CD4-positive, alpha-beta memory T cell (primary cell): ENCODE measurements around the gene IL10. TPM values are rescaled to one million over a fixed set of nuclear protein-coding genes. Genes with fewer than 3 reads are reported as not detected.
A peak's percentile ranks its signal among the peaks of the same experiment; 100 is the strongest.

ENCODE experiments used
- CTCF ChIA-PET: fragments of 350-600 bp; sonication (Branson Sonifier 250); formaldehyde crosslinking; loops from one replicate; lab custom pipeline; 2021; ENCODE audit warnings: inconsistent platforms; ENCODE audit not compliant: partially characterized antibody; lab: Charles Lee
- POLR2A ChIA-PET: fragments of 350-600 bp; sonication (Branson Sonifier 250); formaldehyde crosslinking; loops from one replicate; lab custom pipeline; 2021; ENCODE audit not compliant: partially characterized antibody; lab: Charles Lee
- DNase-seq, 5 donors: peaks; one replicate each; pipeline versions ENCODE4 v3.0.0 to v3.0.0-alpha.2; 2020 to 2022; ENCODE audit warnings: mixed read lengths in 1 of 5
- H3K27ac ChIP-seq: one replicate; pipeline ENCODE4 v1.7.0; 2013; ENCODE audit warnings: low read depth, low read length
- H3K27me3 ChIP-seq: 2 replicates; pipeline ENCODE4 v1.7.0; 2013; ENCODE audit warnings: mild to moderate bottlenecking, low read length, moderate library complexity; ENCODE audit not compliant: insufficient read depth
- H3K36me3 ChIP-seq: 2 replicates; pipeline ENCODE4 v1.7.0; 2013; ENCODE audit warnings: mild to moderate bottlenecking, low read length, moderate library complexity; ENCODE audit not compliant: insufficient read depth
- H3K4me1 ChIP-seq: 2 replicates; pipeline ENCODE4 v1.7.0; 2013; ENCODE audit warnings: mild to moderate bottlenecking, low read length, moderate library complexity; ENCODE audit not compliant: insufficient read depth
- H3K4me3 ChIP-seq, 2 donors: one replicate each; pipeline ENCODE4 v1.7.0; 2013; ENCODE audit warnings: low read length in 2 of 2, mild to moderate bottlenecking in 1 of 2
- H3K9me3 ChIP-seq, 2 donors: one replicate each; pipeline ENCODE4 v1.7.0; 2013; ENCODE audit warnings: low read length in 2 of 2, control low read depth in 1 of 2; ENCODE audit not compliant: control insufficient read depth in 1 of 2
- H3K27ac Mint-ChIP-seq, 7 donors: one replicate each; pipeline ENCODE4 v1.8.0; 2020 to 2021; ENCODE audit warnings: mixed read lengths in 7 of 7, mild to moderate bottlenecking in 6 of 7, inconsistent platforms in 3 of 7, moderate library complexity in 3 of 7
- H3K27me3 Mint-ChIP-seq, 2 donors: one replicate each; pipeline ENCODE4 v1.8.0; 2020 to 2021; ENCODE audit warnings: mixed read lengths in 2 of 2
- H3K36me3 Mint-ChIP-seq, 2 donors: one replicate each; pipeline ENCODE4 v1.8.0; 2020 to 2021; ENCODE audit warnings: mixed read lengths in 2 of 2, inconsistent platforms in 1 of 2, mild to moderate bottlenecking in 1 of 2
- H3K4me1 Mint-ChIP-seq, 4 donors: one replicate each; pipeline ENCODE4 v1.8.0; 2020 to 2021; ENCODE audit warnings: mixed read lengths in 4 of 4, mild to moderate bottlenecking in 1 of 4
- H3K4me3 Mint-ChIP-seq, 8 donors: one replicate each; pipeline ENCODE4 v1.8.0; 2020 to 2021; ENCODE audit warnings: mixed read lengths in 8 of 8, mild to moderate bottlenecking in 7 of 8, moderate library complexity in 6 of 8, inconsistent platforms in 3 of 8
- H3K9me3 Mint-ChIP-seq, 8 donors: one replicate each; pipeline ENCODE4 v1.8.0; 2020 to 2021; ENCODE audit warnings: mixed read lengths in 8 of 8, mild to moderate bottlenecking in 5 of 8, inconsistent platforms in 3 of 8, moderate library complexity in 1 of 8
- intact Hi-C: fragments of 100-400 bp; cut with micrococcal nuclease; formaldehyde crosslinking; loops from one replicate; pipeline ENCODE4 v1.15.1; 2023
- polyA plus RNA-seq, 2 donors: library from polyadenylated mRNA; unstranded; fragments of 300-500 nt; fragmentation: Illumina TruSeq; gene quantifications; one replicate each; pipeline ENCODE4 v1.2.3, GENCODE V29; 2021
- total RNA-seq, 2 experiments: library from RNA; stranded (reverse); gene quantifications; one replicate each; pipeline ENCODE4 v1.2.3, GENCODE V29; 2021

Gene IL10
- total and polyA plus RNA-seq, 4 experiments from 2014 or later: 0.11 to 0.34 (median 0.30) TPM

- CTCF ChIA-PET: interaction anchor here (0.8 to 9.1 kb wide), 19 partner anchors 12 to 243 kb away, joined by 3 to 351 read pairs (median 6); partner anchors contain the start of genes IL10 and IL20
- no peaks in the 10 kb centered on the region for H3K27me3 ChIP-seq
- Mint-ChIP-seq H3K9me3 (no peaks in the 10 kb centered on the region), H3K36me3 (peaks cover 6 to 12% of the 10 kb centered on the region in 2 donors), H3K27ac (peak overlapping the region; percentile 92 to 97 (median 94)), H3K4me3 (peak overlapping the region in 5 of 8 donors; percentile 25 to 77 (median 46)), H3K27me3 (no peaks in the 10 kb centered on the region), H3K4me1 (peaks cover 51 to 89% (median 70%) of the 10 kb centered on the region in 4 donors)
- POLR2A ChIA-PET: interaction anchor here (0.8 to 6.9 kb wide), 8 partner anchors 14 to 187 kb away, joined by 3 to 158 read pairs (median 8); partner anchors contain the start of genes IL10 and IL19
- peak overlapping the region; percentile 53 for H3K27ac ChIP-seq
- H3K9me3 ChIP-seq: no peaks in the 10 kb centered on the region
- no peaks in the 10 kb centered on the region for H3K36me3 ChIP-seq
- peaks cover 72% of the 10 kb centered on the region for H3K4me1 ChIP-seq
- intact Hi-C loops: loop anchor here (2.0 kb wide), 1 partner anchor 28 kb away; no protein-coding TSS in a partner anchor
- H3K4me3 ChIP-seq: no peak overlapping the region
- no peak for DNase-seq
Observed at GRCh38 chr1:206738370-206739366, 33.6 kb downstream of the IL10 start.

- Mint-ChIP-seq H3K4me1 (peaks cover 51 to 81% (median 65%) of the 10 kb centered on the region in 4 donors), H3K27ac (peak overlapping the region; percentile 92 to 97 (median 94)), H3K36me3 (peaks cover 15 to 19% of the 10 kb centered on the region in 2 donors), H3K27me3 (no peaks in the 10 kb centered on the region), H3K4me3 (peak overlapping the region in 6 of 8 donors; percentile 9 to 77 (median 58)), H3K9me3 (no peaks in the 10 kb centered on the region)
- Histone ChIP-seq H3K27me3 (no peaks in the 10 kb centered on the region), H3K9me3 (no peaks in the 10 kb centered on the region), H3K36me3 (peaks cover 5% of the 10 kb centered on the region), H3K27ac (peak overlapping the region; percentile 53), H3K4me3 (peak overlapping the region in 1 of 2 donors; percentile 10), H3K4me1 (peaks cover 67% of the 10 kb centered on the region)
- DNase-seq: peak in 3 of 5 donors; percentile 20 to 85 (median 23)
- ChIA-PET CTCF (interaction anchor here (0.8 to 9.1 kb wide), 10 partner anchors 11 to 244 kb away, joined by 3 to 351 read pairs (median 17); no protein-coding TSS in a partner anchor), POLR2A (interaction anchor here (1.4 to 6.9 kb wide), 4 partner anchors 21 to 174 kb away, joined by 7 to 158 read pairs (median 36); partner anchors contain the start of genes IL10 and IL19)
- intact Hi-C loops: loop anchor here (1.0 to 2.0 kb wide), 3 partner anchors 20 to 66 kb away; no protein-coding TSS in a partner anchor
Observed at GRCh38 chr1:206737729-206738201, 34.5 kb downstream of the IL10 start.

GRCh38 chr1:206736878-206737728 lies 35.2 kb downstream of the IL10 start:
- ChIA-PET CTCF (interaction anchor here (0.8 to 9.1 kb wide), 19 partner anchors 10 to 245 kb away, joined by 3 to 351 read pairs (median 20); partner anchors contain the start of genes IL10 and IL19), POLR2A (interaction anchor here (0.5 to 6.9 kb wide), 15 partner anchors 8 to 185 kb away, joined by 3 to 158 read pairs (median 5); partner anchors contain the start of genes DYRK3, FCMR, IL10 and IL19)
- peaks cover 67% of the 10 kb centered on the region for H3K4me1 ChIP-seq
- H3K27ac ChIP-seq: peak overlapping the region; percentile 53
- H3K36me3 ChIP-seq: peaks cover 10% of the 10 kb centered on the region
- H3K27ac Mint-ChIP-seq: peak overlapping the region; percentile 92 to 97 (median 94)
- peak overlapping the region in 1 of 2 donors; percentile 10 for H3K4me3 ChIP-seq
- peak overlapping the region in 7 of 8 donors; percentile 3 to 77 (median 57) for H3K4me3 Mint-ChIP-seq
- H3K36me3 Mint-ChIP-seq: peaks cover 21 to 26% of the 10 kb centered on the region in 2 donors
- no peaks in the 10 kb centered on the region for H3K27me3 Mint-ChIP-seq
- no peaks in the 10 kb centered on the region for H3K9me3 ChIP-seq
- DNase-seq: peak; percentile 76 to 90 (median 80)
- H3K27me3 ChIP-seq: no peaks in the 10 kb centered on the region
- H3K4me1 Mint-ChIP-seq: peaks cover 51 to 74% (median 66%) of the 10 kb centered on the region in 4 donors
- intact Hi-C loops: loop anchor here (1.0 kb wide), 2 partner anchors 20 to 66 kb away; no protein-coding TSS in a partner anchor
- no peaks in the 10 kb centered on the region for H3K9me3 Mint-ChIP-seq

GRCh38 chr1:206735553-206736031 lies 36.7 kb downstream of the IL10 start:
- no peaks in the 10 kb centered on the region for H3K27me3 ChIP-seq
- POLR2A ChIA-PET: interaction anchor here (0.6 to 6.9 kb wide), 20 partner anchors 8 to 586 kb away, joined by 3 to 158 read pairs (median 7); partner anchors contain the start of genes CD55, DYRK3, FCMR and IL10
- Mint-ChIP-seq H3K4me1 (peaks cover 51 to 63% (median 58%) of the 10 kb centered on the region in 4 donors), H3K27ac (peak overlapping the region; percentile 92 to 97 (median 94)), H3K27me3 (no peaks in the 10 kb centered on the region), H3K9me3 (no peaks in the 10 kb centered on the region), H3K4me3 (peak overlapping the region in 2 of 8 donors; percentile 54 to 76), H3K36me3 (peaks cover 21 to 40% of the 10 kb centered on the region in 2 donors)
- peaks cover 66% of the 10 kb centered on the region for H3K4me1 ChIP-seq
- peak overlapping the region; percentile 53 for H3K27ac ChIP-seq
- no peak for DNase-seq
- CTCF ChIA-PET: interaction anchor here (1.0 to 9.1 kb wide), 41 partner anchors 9 to 246 kb away, joined by 3 to 351 read pairs (median 8); partner anchors contain the start of genes FCMR, IL10, IL19 and IL20
- peaks cover 16% of the 10 kb centered on the region for H3K36me3 ChIP-seq
- no peak overlapping the region for H3K4me3 ChIP-seq
- H3K9me3 ChIP-seq: no peaks in the 10 kb centered on the region
- intact Hi-C loops: loop anchor here (2.0 kb wide), 1 partner anchor 129 kb away; the partner anchor contains the start of gene IL20

GRCh38 chr1:206734499-206735142 lies 37.7 kb downstream of the IL10 start:
- H3K9me3 ChIP-seq: no peaks in the 10 kb centered on the region
- peaks cover 56% of the 10 kb centered on the region for H3K4me1 ChIP-seq
- peak; percentile 64 to 82 (median 71) for DNase-seq
- ChIA-PET CTCF (interaction anchor here (0.7 to 9.1 kb wide), 65 partner anchors 9 to 271 kb away, joined by 3 to 351 read pairs (median 6); partner anchors contain the start of genes FCMR, IL10, IL19 and IL20), POLR2A (interaction anchor here (0.6 to 6.9 kb wide), 22 partner anchors 8 to 271 kb away, joined by 3 to 158 read pairs (median 6); partner anchors contain the start of genes FCMR, IL10 and IL19)
- peak overlapping the region; percentile 53 for H3K27ac ChIP-seq
- Mint-ChIP-seq H3K27ac (peak overlapping the region; percentile 92 to 97 (median 94)), H3K36me3 (peaks cover 28 to 50% of the 10 kb centered on the region in 2 donors), H3K4me1 (peaks cover 47 to 56% (median 52%) of the 10 kb centered on the region in 4 donors), H3K4me3 (peak overlapping the region in 3 of 8 donors; percentile 23 to 76 (median 54)), H3K27me3 (no peaks in the 10 kb centered on the region), H3K9me3 (no peaks in the 10 kb centered on the region)
- peaks cover 26% of the 10 kb centered on the region for H3K36me3 ChIP-seq
- no peak overlapping the region for H3K4me3 ChIP-seq
- intact Hi-C loops: loop anchor here (1.0 to 2.0 kb wide), 5 partner anchors 74 to 248 kb away; partner anchors contain the start of gene IL20
- no peaks in the 10 kb centered on the region for H3K27me3 ChIP-seq
